GM12878 (cell line): Measurements from ENCODE around the gene AKAP11. TPM values are rescaled to one million over a fixed set of nuclear protein-coding genes. Genes with fewer than 3 reads are reported as not detected.

Experiments
- ATAC-seq: fragments of 200-7000 bp; cut with Tn5 transposase; 3 replicates; pipeline ENCODE4 v1.9.1; 2020; ENCODE audit warnings: mild to moderate bottlenecking, moderate library complexity
- BruUV-seq: library from RNA; stranded (reverse); fragments of 400-500 nt; replicated peaks from 2 replicates; lab custom pipeline; 2021; lab: Mats Ljungman, UMichigan
- CTCF ChIA-PET: fragments of 300-600 bp; sonication (Branson Sonifier 250); formaldehyde crosslinking; extraction: SDS; loops from one replicate; lab custom pipeline; 2021; ENCODE audit warnings: inconsistent platforms; lab: Yijun Ruan, JAX
- POLR2A ChIA-PET: fragments of 350-600 bp; formaldehyde crosslinking; extraction: SDS; loops from one replicate; lab custom pipeline; 2021; ENCODE audit warnings: inconsistent platforms; lab: Charles Lee
- RAD21 ChIA-PET: fragments of 300-600 bp; sonication (Branson Sonifier 250); formaldehyde crosslinking; loops from one replicate; lab custom pipeline; 2023; ENCODE audit warnings: antibody characterized with exemption; ENCODE audit not compliant: unreplicated experiment; lab: Charles Lee
- SMC1A ChIA-PET: fragments of 300-600 bp; sonication (Branson Sonifier 250); formaldehyde crosslinking; loops from one replicate; lab custom pipeline; 2023; ENCODE audit not compliant: unreplicated experiment, uncharacterized antibody; lab: Charles Lee
- DNase-seq: peaks from one replicate; pipeline ENCODE4 v3.0.0-alpha.2; 2011; ENCODE audit warnings: low read depth, low spot score
- FAIRE-seq: peaks from 3 replicates; lab custom pipeline; 2011; peaks lifted over from hg19 to GRCh38; lab: Jason Lieb, UNC
- H2AFZ ChIP-seq: 2 replicates; pipeline ENCODE4 v1.6.0; 2011; ENCODE audit warnings: low read depth, low read length, control low read depth; ENCODE audit not compliant: control insufficient read depth
- H3K27ac ChIP-seq: 2 replicates; pipeline ENCODE4 v1.5.1; 2011; ENCODE audit warnings: control low read depth; ENCODE audit not compliant: control insufficient read depth, insufficient read depth
- H3K27me3 ChIP-seq, 2 experiments: replicated peaks in 1 of 2; 2 replicates each; pipeline versions ENCODE4 v1.6.0 to v1.6.1; 2011; ENCODE audit warnings: low read length in 1 of 2; ENCODE audit not compliant: control insufficient read depth in 2 of 2, insufficient read depth in 2 of 2
- H3K36me3 ChIP-seq, 2 experiments: 2 replicates each; pipeline ENCODE4 v1.5.1; 2011; ENCODE audit warnings: low read length in 1 of 2; ENCODE audit not compliant: control insufficient read depth in 2 of 2, insufficient read depth in 2 of 2
- H3K4me1 ChIP-seq: 2 replicates; pipeline ENCODE4 v1.6.1; 2011; ENCODE audit warnings: mild to moderate bottlenecking, low read length, moderate library complexity, mixed read lengths; ENCODE audit not compliant: control insufficient read depth, insufficient read depth
- H3K4me2 ChIP-seq: 2 replicates; pipeline ENCODE4 v1.6.0; 2011; ENCODE audit warnings: control low read depth; ENCODE audit not compliant: control insufficient read depth, insufficient read depth
- H3K4me3 ChIP-seq: fragments of 200-600 bp; sonication (generic); 2 replicates; pipeline ENCODE4 v1.5.1; 2016
- H3K79me2 ChIP-seq: 2 replicates; pipeline ENCODE4 v1.6.0; 2011; ENCODE audit warnings: low read length; ENCODE audit not compliant: control insufficient read depth, insufficient read depth
- H3K9ac ChIP-seq: 2 replicates; pipeline ENCODE4 v1.8.0; 2011; ENCODE audit warnings: low read length, control low read depth, mixed read lengths; ENCODE audit not compliant: control insufficient read depth, insufficient read depth
- H3K9me3 ChIP-seq: replicated peaks from 3 replicates; pipeline ENCODE4 v1.5.1; 2011; ENCODE audit warnings: mild to moderate bottlenecking, low read length; ENCODE audit not compliant: control insufficient read depth, insufficient read depth
- H4K20me1 ChIP-seq: 2 replicates; pipeline ENCODE4 v1.6.0; 2011; ENCODE audit not compliant: control insufficient read depth, insufficient read depth
- DPF2 ChIP-seq: fragments of 450-650 bp; IDR thresholded peaks from 2 replicates; pipeline ENCODE4 v1.6.1; 2017; ENCODE audit warnings: mild to moderate bottlenecking
- HDAC6 ChIP-seq: fragments of 200-600 bp; sonication (generic); IDR thresholded peaks from one replicate; pipeline ENCODE4 v1.8.0; 2017; ENCODE audit warnings: antibody characterized with exemption; ENCODE audit not compliant: unreplicated experiment
- NFYA ChIP-seq: IDR thresholded peaks from 2 replicates; pipeline ENCODE4 v1.6.1; 2011; ENCODE audit warnings: low read depth, mild to moderate bottlenecking, low read length, improper control_type of control experiment, borderline replicate concordance
- PAX8 ChIP-seq: fragments of 450-650 bp; IDR thresholded peaks from 2 replicates; pipeline ENCODE4 v1.6.1; 2017; ENCODE audit warnings: mild to moderate bottlenecking, moderate library complexity
- RB1 ChIP-seq: fragments of 450-650 bp; formaldehyde crosslinking; IDR thresholded peaks from 2 replicates; pipeline ENCODE4 v1.6.1; 2017; ENCODE audit warnings: mild to moderate bottlenecking, borderline replicate concordance
- RCOR1 ChIP-seq: conservative IDR thresholded peaks from 2 replicates; pipeline ENCODE4 v1.6.1; 2012; ENCODE audit warnings: low read depth, low read length, improper control_type of control experiment
- REST ChIP-seq: IDR thresholded peaks from 2 replicates; pipeline ENCODE4 v1.6.1; 2012; ENCODE audit warnings: mild to moderate bottlenecking, low read depth, low read length
- STAT1 ChIP-seq: fragments of 450-650 bp; conservative IDR thresholded peaks from 2 replicates; pipeline ENCODE4 v1.6.1; 2014; ENCODE audit warnings: antibody characterized with exemption, mild to moderate bottlenecking
- ZBTB40 ChIP-seq: fragments of 450-650 bp; IDR thresholded peaks from 2 replicates; pipeline ENCODE4 v1.6.1; 2016; ENCODE audit warnings: mild to moderate bottlenecking, moderate library complexity, borderline replicate concordance
- WGBS: methylation state at CpG from one replicate; pipeline ENCODE4 v1.1.6; 2016; ENCODE audit warnings: low lambda C conversion rate; ENCODE audit not compliant: insufficient replicate concordance, insufficient coverage; ENCODE audit errors: missing lambda C conversion rate; 5-methylcytosine and 5-hydroxymethylcytosine counted together
- in situ Hi-C: fragments of 300-500 bp; cut with MboI; formaldehyde crosslinking; loops from 9 replicates; pipeline ENCODE4 v1.14.3; 2018; ENCODE audit warnings: mixed read lengths
- intact Hi-C: fragments of 100-400 bp; cut with micrococcal nuclease; formaldehyde crosslinking; loops from one replicate; pipeline ENCODE4 v1.14.2; 2022; ENCODE audit not compliant: unreplicated experiment
- polyA plus RNA-seq, 11 experiments: library from polyadenylated mRNA; depleted of rRNA in 4 of 11; unstranded in 6 of 11; stranded (reverse) in 5 of 11; fragments of >200 nt; fragmentation: Nextera tagmentation in 4 of 11; fragmentation: Illumina TruSeq in 1 of 11; extraction: Ambion mirVana in 4 of 11; extraction: Trizol in 1 of 11; gene quantifications; 1 replicate in 1 of 11; 2 replicates in 10 of 11; pipeline versions ENCODE4 v1.2.1 to v1.2.3, GENCODE V29; 2011 to 2016; ENCODE audit warnings: inconsistent platforms in 2 of 11, missing spikeins in 2 of 11, low read depth in 1 of 11
- total RNA-seq, 4 experiments: library from RNA; depleted of rRNA in 3 of 4; stranded (reverse); fragments of >200 nt in 3 of 4; fragmentation: Illumina TruSeq in 1 of 4; extraction: Trizol in 1 of 4; gene quantifications; 2 replicates each; pipeline versions ENCODE4 v1.2.1 to v1.2.3, GENCODE V29; 2013 to 2021

The AKAP11 gene
- total and polyA plus RNA-seq, 10 of the 15 experiments (the other 5 are each of a cell fraction or from before 2014, with no cell fraction given): 4.8 to 36.8 (median 17.9) TPM

- H3K4me1 ChIP-seq: no peaks in the 10 kb centered on the region
- H3K9me3 ChIP-seq: peaks cover 5% of the 10 kb centered on the region
- ChIA-PET RAD21 (no interaction called here), SMC1A (no interaction called here), CTCF (no interaction called here), POLR2A (interaction anchor here (0.7 kb wide), 1 partner anchor 78 kb away, joined by 3 read pairs; no protein-coding TSS in a partner anchor)
- FAIRE-seq (no peak), ATAC-seq (peak; percentile 55), DNase-seq (no peak)
- no peak overlapping the region for H3K4me3 ChIP-seq
- no peak overlapping the region for H3K4me2 ChIP-seq
- H3K79me2 ChIP-seq: no peaks in the 10 kb centered on the region
- in situ Hi-C loops: no loop called here
- no peak overlapping the region for H2AFZ ChIP-seq
- H4K20me1 ChIP-seq: no peaks in the 10 kb centered on the region
- no peaks in the 10 kb centered on the region for H3K27me3 ChIP-seq
- H3K36me3 ChIP-seq: peaks cover 13 to 38% of the 10 kb centered on the region in 2 experiments
- TF ChIP-seq ZBTB40: peak; percentile 65
- TF ChIP-seq DPF2: no peak
- H3K9ac ChIP-seq: no peak overlapping the region
- no peak overlapping the region for H3K27ac ChIP-seq
- intact Hi-C loops: no loop called here
- no TSS peak for BruUV-seq
These were observed 33.6 kb downstream of the AKAP11 start for GRCh38 chr13:42305503-42305902.

- peaks cover 3% of the 10 kb centered on the region; the same call in 2 of the 3 replicates for H3K9me3 ChIP-seq
- no peak overlapping the region for H3K27ac ChIP-seq
- ChIA-PET POLR2A (interaction anchor here (1.1 kb wide), 1 partner anchor 11 kb away, joined by 3 read pairs; no protein-coding TSS in a partner anchor), RAD21 (no interaction called here), CTCF (no interaction called here), SMC1A (no interaction called here)
- WGBS: 74% methylated on average over 4 of the region's 4 CpGs
- intact Hi-C loops: no loop called here
- no peaks in the 10 kb centered on the region for H4K20me1 ChIP-seq
- H2AFZ ChIP-seq: no peak overlapping the region
- H3K4me1 ChIP-seq: no peaks in the 10 kb centered on the region
- no TSS peak for BruUV-seq
- DNase-seq (no peak), FAIRE-seq (no peak), ATAC-seq (no peak)
- TF ChIP-seq REST: no peak
- no peak for TF ChIP-seq STAT1
- TF ChIP-seq RCOR1: no peak
- TF ChIP-seq PAX8: no peak
- TF ChIP-seq RB1: no peak
- no peak for TF ChIP-seq HDAC6
- no peak for TF ChIP-seq NFYA
- H3K79me2 ChIP-seq: no peaks in the 10 kb centered on the region
- no peaks in the 10 kb centered on the region for H3K27me3 ChIP-seq
- H3K4me3 ChIP-seq: no peak overlapping the region
- no peak overlapping the region for H3K4me2 ChIP-seq
- H3K9ac ChIP-seq: no peak overlapping the region
- H3K36me3 ChIP-seq: peaks cover 5 to 23% of the 10 kb centered on the region in 2 experiments
- in situ Hi-C loops: no loop called here
These were observed 35.5 kb downstream of the AKAP11 start for GRCh38 chr13:42307461-42307860.
